NCI-H128 (cell line): ENCODE results near the gene COL28A1.
"Not testable (repeated sequence)": the region's sequence is repeated elsewhere in the genome, so short reads cannot be mapped to it uniquely, and the experiment has no call there.

ENCODE experiments used
- DNase-seq: peaks from one replicate; lab custom pipeline; 2025; ENCODE audit not compliant: unreplicated experiment; lab: John Stamatoyannopoulos, UW

Gene COL28A1

DNA sequence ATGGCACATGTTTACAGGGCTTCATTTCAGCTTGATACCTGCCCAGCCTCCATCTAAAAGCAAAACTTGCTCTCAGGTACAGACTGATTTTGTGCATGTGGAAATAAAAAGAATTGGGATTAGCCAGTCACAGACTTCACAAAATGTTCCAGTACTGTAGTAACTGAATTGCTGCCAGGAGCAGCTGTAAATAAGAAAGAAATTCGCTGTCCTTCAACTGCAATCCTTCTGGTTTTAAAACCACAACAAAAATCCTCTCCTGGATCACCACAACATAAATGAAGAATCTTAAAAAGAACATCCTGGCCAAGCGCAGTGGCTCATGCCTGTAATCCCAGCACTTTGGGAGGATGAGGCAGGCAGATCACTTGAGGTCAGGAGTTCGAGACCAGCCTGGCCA, 27.1 kb upstream of the COL28A1 start:
- DNase-seq = no peak

DNA sequence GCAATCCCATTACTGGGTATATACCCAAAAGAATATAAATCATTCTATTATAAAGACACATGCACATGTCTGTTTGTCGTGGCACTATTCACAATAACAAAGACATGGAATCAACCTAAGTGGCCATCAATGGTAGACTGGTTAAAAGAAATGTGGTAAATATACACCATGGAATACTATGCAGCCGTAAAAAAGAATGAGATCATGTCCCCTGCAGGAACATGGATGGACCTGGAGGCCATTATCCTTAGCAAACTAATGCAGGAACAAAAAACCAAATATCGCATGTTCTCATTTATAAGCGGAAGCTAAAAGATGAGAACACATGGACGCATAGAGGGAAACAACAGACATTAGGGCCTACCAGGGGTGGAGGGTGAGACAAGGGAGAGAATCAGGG, 25.9 kb upstream of the COL28A1 start:
- DNase-seq = not testable (repeated sequence)

DNA sequence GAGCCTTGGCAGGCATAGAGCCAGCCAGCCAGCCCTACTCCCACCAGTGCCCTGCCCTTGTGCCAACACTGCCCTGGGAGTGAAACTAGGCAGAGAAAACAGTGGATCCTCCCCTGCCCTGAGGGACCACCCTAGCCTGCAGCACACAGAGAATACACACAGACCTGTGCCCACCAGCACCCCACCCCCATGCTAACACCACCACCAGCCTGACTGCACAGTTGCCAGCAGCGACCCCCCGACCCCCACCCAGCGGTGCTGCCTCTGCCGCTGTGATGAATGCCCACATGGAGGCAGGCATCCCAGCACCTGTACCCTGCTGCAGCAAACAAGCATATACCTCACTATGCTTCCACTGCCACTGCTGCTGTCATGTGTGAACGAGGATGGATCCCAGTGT, 21.6 kb upstream of the COL28A1 start:
- DNase-seq = no peak

DNA sequence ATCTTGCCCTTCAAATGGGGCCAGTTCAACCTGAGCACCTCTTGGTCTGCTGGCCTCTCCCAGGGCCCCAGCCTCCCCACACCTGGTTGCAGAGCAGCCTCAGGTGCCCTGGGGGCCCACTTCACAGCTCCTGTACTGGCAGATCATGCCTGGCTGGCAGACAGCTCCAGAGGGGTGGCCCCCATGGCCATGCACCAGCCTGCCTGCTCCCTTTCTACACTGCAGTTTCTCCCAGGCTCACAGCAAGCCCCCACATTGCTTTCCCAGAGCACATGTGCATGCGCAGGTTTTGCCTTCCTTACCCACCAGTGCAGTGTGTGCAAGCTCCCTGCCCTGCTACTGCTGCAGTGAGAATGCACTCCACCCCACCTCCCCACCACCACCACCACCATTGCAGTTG, 21.2 kb upstream of the COL28A1 start:
- no peak for DNase-seq

DNA sequence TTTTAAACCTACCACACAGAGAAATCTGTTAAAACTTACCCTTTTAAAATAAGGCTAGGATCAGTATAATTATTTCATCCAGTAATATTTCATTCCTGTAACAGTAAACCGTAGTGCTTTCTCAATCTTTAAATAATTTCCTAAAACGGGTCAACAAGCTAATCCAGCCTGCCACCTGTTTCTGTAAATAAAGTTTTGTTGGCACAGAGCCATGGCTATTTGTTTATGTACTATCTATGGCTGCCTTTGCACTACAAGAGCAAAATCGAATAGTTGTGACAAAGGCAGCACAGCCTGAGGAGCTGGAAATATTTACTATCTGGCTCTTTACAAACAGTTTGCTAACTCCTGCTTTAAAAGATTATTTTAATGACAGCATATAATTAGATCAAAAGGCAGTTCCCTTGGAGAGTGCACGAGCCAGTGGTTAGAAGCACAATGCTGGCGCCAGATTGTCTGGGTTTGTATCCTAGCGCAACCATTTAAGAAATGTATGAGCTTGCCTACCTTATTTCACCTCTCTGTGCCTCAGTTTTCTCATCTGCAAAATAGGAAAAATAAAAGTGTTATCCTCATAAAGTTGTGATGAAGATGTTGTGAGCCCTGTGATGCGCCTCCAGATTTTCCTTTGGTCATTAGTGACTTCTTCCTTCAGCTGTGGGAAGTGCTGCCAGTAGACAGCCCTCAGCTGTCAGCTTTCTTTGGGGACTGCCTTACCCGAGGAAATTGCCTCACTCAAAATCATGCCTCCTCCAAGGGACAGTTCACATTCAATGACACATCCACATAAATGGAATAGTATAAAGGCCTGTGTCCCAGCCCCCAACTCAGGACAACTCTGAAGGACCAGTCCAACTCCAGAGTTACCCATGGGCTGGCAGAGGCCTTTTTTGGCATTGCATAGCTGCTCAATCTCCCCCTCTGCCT, 19.2 kb upstream of the COL28A1 start:
- no peak for DNase-seq

DNA sequence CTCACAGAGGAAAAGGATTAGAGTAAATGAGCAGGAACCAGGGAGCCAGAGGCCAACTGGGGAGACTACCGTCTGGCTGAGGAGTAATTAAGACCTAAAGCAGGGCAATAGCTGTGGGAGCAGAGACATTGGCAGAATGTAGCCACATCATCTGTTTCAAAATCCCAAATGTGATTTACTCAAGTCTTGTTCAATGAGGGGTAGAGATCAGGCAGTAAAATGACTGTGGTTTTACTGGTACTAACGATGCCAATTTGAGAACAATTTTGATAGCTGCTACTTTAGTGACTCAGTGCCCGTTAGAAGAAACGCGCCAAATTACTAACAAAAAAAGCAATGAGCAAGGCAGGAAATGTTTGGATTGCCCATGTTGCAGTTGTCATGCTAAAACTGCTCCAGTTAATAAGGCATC, 18.4 kb upstream of the COL28A1 start:
- DNase-seq = no peak

DNA sequence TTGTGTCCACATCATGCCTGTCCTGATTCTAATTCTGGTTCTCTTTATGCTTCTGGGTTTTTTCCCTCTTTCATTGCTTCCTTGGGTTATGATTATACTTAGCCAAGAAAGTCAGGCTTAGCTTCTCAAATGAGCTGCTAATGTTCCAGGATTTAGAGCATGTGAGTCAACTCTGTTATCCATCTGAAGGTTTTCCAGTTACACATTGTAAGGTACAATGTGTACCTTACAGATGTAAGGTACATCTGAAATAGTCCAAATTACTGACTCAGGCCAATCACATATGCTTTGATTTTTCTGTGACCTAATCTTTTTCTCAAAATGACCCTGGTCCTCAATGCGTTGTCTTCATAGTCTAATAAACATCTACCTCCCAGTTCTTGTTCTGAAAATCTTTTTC, 17.7 kb upstream of the COL28A1 start:
- DNase-seq = no peak

DNA sequence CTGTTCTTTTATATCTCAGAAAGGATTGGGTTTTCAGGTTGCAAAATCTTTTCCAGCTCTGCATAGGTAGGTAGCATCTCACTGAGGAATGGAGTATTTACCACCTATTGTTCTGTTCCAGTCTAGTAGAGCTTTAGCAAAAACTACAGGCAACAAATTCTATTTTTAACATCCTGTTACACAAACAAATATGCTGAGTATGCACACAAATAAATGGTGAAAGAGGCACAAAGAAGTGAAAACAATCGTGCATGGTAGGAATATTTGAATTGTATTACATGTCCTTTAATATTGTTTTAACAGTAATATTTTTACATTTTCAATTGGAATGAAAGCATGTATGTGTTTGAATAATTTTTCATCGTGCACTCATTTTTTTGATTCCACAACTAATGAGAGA, 16.5 kb upstream of the COL28A1 start:
- no peak for DNase-seq

DNA sequence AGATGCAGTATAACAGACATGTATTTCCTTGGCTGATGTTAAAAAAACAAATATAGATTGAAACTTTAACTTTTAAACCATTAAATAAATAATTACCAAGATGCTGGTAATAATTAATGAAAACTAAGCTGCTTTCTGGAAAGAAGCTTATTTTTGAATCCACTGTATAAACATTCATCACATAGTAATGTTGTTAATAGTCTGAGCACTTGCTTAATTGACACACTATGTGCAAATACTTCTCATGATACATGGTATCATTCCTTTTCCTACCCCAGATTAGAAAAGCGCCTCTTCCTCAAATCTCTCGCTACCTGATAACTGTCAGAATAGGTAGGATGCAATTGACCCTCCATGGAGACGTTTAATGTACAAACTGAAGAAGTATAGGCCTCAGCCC, 15.0 kb upstream of the COL28A1 start:
- no peak for DNase-seq

DNA sequence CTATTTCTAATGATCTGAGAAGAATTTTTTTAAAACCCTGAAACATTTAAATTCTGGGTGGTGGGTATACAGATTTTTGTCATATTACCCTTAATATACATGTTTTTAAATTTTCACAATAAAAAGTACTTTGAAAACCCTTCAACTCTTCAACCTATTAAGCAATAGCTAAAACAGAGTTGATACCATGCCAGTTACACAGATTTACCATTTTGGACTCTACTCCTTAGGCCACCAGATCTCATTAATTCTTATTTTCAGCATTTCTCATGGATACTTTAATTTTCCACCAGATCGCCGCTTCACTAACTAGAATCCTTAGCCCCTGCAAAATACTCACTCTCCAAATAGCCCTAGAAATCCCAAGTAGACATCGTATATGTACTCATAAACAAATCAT, 12.7 kb upstream of the COL28A1 start:
- DNase-seq = no peak

DNA sequence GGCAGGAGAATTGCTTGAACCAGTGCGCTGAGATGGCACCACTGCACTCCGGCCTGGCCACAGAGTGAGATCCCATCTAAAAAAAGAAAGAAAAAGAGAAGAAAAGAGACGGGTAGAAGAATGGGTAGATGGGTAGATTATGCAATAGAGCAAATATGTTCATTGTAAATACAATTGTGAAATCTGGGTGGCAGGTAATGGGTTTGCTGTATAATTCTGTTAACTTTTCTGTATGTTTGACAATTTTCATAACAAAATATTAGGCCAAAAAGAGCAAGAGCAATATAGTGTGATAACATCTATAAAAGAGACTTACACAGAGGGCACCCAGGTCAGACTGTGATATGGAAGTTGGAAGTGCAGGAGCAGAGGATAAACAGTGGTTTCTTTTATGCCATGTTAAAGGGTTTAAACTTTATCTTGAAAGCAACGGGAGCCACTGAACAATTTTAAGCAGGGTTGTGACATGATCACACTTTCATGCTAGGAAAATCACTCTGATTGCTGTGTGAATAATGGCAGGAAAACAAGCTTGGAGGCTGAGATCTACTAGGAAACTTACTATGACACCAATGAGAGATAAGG, 6.7 kb upstream of the COL28A1 start:
- DNase-seq = no peak

DNA sequence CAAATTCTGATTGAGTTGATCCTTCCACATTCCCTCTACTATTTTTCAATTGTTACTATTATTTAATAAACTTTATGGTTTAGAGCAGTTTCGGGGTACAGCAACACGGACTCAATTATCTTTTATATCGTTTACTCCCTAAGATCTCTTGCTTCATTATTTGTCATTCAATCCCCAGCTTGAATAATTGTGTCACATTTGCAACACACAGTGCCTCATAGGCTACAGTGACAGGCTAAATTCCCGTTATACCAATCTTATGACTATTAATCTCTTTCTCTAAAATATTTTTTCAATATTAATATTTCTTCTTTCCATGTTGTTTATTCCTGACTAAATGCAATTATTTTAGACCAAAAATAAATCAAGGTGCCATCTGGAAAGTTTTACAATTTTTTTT, 4.0 kb upstream of the COL28A1 start:
- no peak for DNase-seq

DNA sequence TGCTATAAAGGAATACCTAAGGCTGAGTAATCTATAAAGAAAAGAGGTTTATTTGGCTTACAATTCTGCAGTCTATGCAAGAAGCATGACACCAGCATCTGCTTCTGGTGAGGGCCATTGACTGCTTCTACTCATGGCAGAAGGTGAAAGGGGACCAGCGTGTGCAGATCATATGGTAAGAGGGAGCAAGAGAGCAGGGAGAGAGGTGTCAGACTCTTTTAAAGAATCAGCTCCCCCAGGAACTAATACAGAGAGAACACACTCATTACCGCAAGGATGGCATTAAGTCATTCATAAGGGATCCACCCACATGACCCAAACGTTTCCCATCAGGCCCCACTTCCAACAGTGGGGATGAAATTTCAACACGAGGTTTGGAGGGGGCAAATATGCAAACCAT, 3.5 kb upstream of the COL28A1 start:
- no peak for DNase-seq

DNA sequence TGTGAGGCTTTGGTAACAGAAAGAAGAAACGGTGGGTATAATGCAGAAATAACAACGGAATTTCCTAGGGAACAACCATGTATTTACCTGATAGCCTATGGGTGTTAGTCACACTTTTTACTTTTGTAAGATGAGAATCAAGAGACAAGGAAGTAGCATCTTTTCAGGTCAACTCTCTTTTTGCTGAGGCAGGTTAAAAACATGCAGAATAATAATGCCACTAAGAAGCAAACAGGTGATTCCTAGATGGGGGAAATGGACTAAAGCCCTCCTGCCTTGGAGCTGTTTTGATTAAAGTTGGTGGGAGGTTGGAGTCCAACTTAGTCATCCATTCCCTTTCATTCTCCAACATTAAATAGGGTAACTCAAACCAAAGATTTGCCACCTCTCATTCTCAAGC, 2.0 kb upstream of the COL28A1 start:
- DNase-seq = no peak

DNA sequence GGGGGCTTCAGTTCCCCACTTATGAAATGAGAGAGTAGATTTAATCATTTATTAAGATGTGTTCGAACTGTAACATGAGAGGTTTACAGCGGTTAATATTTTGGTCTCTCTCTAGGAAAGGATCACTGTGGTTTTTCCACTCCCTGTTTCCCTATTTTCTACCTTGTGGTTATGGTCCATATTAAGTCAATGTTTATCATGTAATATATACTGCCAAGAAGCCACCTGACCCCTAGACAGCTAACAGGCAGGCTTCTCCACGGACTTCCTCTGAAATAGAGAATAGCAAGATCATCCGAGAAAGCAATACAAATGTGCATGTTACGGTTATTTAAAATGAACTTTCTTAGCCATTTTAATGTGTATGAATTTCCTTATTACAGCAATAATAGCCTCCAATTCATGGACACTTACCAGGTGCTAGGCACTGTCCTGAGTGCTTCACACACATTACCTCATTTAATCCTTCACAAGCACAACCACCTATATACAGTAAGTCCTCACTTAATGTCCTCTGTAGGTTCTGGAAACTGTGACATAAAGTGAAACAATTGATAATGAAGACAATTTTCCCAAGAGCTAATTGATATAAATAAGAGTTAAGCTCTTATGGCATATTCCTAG, 835 bp upstream of the COL28A1 start:
- DNase-seq = no peak

DNA sequence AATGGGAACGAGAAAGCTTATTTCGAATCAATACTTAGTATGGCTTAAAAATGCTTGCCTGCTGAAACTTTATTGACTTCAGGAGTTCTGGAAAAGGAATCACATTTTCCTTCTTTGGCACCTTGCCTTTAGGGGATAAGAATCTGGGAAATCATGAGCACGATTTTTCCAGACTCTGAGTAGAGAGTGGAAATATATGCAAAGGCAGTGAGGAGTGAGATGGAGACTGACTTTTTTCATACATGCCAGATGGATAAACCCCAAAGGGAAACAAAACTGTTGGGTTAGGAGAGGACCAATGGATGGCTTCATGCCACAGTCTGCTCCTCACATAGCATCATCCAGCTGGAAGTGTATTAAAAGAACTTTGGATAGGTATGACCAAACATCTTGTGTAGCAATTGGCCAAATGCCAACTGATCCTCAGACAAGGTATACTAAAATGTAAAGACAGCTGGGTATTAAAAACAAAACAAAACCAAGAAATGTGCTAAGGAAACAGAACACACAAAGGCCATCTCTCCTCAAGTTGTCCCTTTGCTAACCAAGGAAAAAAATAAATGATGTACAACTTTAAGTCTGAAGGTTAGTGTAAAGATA, 1.7 kb downstream of the COL28A1 start:
- no peak for DNase-seq

DNA sequence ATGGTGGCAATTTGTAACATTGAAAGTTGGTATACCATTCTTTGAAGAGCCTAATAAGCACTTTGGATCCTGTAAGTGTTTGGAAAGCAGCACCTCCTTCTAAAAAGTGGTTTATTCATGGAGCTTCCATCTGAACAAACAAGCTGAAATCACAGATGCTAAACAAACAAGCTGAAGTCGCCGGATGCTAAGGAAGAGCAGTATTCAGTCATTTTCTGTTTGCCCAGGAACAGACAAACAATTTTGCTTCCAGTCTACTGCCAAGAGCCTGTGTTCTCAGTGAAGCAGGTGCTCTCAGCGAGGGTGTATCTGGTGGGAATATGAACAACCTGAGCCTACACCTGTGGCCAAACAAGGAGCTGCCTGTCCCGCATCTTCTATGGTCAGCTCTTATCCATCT, 6.3 kb downstream of the COL28A1 start:
- no peak for DNase-seq

DNA sequence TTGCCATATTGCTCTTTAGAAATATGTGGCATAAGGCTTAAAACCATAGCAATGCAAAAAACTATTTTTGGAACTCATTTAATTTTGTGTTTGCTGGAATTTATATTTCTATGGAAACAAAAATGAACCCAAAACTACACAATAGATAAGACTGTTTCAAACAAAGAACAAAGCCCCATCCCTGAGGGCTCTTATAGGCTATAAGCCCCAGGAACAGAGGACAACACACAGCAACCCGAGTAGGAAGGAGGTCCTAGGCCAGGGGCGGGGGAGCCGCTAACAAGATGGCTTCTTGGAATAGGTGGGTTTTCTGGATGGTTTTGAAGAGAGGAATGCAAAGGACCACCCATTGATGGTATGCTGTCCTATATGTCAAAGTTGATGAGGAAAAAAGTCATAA, 8.6 kb downstream of the COL28A1 start:
- DNase-seq = no peak

DNA sequence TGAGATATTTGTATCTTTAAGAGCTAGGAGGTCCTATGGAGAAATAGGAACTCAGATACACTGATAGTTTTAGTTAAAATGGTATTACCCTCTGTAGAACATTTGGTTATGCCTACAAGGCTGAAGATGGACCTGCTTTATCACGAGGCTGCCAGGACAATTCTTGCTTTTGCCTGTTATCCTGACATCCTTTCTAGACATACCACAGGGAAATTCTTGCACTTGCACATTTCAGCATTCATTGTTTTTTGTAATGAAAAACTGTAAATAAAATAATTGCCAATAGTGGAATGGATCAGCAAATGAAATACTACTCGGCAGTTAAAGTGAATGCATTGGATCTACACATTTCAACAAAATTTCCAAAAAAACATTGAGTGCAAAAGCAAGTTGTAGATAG, 9.7 kb downstream of the COL28A1 start:
- DNase-seq = no peak

DNA sequence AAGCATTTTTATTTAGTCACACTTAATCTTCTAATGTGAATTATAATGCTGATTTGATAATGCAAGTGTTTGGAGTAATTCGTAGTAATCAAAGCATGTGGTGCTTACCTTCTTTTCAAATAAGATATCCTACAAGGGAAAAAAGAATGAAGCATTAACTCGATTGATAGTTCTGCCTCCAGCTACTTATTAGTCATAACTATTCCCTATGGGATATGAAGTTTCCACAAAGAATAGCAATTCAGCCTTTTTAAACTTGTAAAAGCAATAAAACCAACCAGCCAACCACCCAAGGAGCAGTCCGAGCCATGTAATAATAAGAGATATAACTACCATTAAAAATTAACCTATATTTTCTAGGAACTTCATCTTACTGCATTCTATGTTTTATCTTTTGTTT, 11.6 kb downstream of the COL28A1 start:
- no peak for DNase-seq

DNA sequence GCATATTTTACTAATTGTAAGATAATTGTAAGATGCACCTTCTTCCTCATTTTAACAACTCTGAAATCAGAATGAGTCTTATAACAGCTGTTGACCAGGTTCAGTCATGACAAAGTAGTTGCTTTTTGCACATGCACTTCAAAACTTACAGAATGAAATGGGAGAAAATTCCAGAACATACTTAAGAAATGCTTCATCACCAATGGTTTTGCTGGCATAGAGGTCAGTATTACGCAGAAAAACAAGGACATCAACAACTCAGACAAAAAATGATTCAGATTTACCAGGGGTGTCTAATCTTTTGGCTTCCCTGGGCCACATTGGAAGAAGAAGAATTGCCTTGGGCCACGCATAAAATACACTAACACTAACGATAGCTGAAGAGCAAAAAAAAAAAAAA, 13.3 kb downstream of the COL28A1 start:
- DNase-seq = no peak

DNA sequence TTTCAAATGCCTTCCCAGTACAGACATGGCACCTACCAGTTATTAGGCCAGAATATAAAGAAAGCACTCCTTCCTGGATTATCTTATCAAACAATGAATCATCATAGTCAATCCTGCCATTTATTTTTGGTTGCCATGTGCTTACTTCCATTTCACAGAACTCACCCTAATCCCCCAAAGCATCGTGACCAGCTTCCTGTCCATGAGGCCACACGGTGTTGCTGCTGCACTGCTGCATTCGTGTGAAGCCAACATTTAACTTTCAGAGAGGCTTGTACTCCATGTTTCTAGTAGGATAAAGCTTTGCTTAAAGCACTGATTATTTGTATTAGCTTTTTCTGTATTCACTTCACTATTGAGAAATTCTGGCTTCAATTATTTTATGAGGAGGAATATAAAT, 14.4 kb downstream of the COL28A1 start:
- no peak for DNase-seq
